NCI-H345 treated with DMSO at 0.1 percent for 48 hours (cell line): ENCODE results near the gene GSG1L.

Experiments
- DNase-seq: peaks from one replicate; lab custom pipeline; 2025; ENCODE audit not compliant: unreplicated experiment; lab: John Stamatoyannopoulos, UW

Gene GSG1L

DNA sequence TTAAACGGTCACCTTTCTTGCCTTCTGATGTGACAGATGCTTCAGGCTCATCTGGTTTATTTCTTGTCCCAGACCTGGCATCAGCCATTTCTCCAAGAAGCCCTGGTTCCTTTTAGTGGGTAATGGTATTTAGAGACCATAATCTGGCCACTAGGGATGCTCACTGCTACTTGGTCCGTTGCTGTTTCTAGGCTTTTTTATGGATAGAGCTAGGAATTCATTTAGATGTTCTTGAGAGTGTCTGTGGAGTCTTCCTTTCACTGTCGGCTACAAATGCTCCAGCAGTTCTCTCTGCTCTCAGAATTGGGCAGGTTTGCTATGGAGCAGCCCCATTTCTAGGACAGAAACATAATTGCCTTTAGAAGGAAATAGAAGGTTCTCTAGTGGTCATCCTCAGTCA lies 299.1 kb downstream of the GSG1L start:
- no peak for DNase-seq

DNA sequence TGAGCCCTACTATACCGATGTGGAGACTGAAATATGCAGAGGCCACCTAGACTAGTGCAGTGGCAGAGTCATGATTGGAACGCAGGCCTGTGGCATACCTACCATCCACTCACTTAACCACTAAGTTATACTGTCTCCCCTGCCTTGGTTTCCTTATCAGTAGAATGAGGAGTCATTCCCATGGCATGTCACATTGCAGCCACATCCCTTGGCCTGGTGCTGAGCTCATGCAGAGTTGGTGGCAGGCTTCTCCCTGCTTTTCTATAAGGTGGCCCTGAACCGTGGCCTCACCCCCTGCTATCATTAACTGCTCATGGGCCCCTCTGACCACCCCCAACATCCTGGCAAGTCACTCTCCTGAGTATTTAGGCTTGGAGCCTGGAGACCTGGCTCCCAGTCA lies 301.1 kb downstream of the GSG1L start:
- no peak for DNase-seq

DNA sequence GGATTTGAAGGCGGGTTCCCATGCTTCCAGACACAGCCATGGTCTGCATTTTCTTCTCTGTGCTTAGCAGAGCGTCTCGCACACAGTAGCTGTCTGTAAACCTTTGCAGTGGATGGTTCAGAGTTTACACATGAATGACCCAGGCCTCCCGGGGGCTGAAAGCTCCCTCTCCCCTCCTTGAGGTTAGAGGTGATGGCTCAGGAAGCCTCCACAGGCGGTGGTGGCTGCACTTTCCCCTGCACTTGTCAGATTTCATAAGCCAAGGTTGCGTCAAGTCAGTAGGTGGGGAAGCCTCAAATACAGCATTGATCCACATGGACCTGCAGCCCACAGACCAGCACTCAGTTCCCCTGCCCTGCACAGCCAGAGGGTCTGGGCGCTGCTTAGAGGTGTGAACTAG lies 301.7 kb downstream of the GSG1L start:
- DNase-seq, result no peak

DNA sequence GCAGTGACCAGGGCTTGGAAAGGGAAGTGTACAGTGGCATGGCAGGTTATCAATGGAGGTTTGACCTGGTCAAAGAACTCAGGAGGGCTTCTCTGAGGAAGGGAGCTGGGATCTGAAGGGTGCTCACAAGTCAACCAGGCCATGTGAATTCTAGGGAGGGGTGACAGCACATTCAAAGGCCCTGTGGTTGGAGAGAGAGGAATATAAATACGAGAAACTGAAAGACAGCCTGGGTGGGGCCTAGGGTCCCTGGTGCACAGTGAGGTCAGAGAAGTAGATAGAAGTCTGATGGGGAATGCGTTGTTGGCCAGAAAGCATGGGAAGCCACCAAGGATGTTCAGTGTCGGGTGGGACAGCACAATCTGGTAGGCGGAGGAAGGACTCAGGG lies 302.7 kb downstream of the GSG1L start:
- DNase-seq, result no peak

DNA sequence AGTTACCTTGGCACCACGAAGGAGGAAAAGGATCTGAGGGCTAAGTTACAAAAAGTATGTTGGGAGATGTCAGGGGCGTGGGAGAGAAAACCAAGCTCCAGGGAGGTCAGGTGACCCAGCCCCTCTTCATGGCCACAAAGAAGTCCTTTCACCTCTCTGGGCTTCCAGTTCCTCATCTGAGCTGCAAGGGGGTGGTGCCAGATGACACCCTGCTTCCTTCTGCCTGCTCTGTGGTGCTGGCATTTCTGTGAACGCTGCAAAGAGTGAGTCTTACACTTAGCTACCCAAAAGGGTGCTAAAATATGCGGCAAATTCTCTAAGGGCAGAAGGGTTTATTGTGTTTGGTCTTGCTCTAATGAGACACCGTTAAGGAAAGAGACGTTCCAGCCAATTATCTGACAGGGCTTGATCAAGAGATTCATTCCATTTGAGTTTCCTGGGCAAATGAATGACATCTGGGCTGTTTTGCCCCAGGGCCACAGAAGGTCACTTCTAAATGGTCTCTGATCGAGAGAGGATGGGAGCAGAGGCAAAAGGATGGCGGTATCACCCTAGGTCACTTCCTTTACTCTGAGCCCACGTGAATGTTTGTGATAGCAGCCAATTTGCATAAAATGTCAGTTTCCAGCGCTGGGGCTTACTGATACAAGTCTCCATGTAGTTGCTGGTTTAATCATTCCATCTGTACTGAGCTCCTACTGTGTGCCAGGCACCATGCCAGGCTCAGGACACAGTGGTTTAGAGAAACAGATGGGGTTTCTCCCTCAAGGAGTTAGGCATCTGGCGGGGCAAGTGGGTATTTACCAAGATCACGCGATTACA lies 303.3 kb downstream of the GSG1L start:
- no peak for DNase-seq

DNA sequence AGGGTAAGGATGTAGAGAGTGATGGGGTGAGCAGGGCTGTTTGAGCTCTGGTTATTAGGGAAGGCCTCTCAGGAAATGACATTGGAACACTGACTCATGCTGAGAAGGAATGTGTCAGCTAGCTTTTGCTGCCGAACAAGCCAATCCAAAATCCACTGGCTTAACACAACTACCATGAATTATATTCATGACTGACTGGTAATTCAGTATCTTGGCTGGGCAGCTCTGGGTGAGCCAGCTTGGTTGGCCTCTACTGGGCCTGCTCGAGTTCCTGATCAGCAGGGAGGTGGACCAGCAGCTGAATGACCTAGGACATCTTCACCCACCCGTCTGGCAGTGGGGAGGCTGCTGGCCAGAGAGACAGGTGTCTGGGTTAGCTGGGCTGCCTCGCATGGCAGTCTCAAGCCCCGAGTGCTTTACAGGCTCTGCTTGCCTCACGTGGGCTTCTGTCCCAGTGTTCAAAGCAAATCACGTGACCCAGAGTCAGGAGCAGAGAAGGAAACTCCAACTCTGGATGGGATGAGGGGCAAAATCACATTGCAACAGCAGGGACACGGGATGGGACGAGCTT lies 304.1 kb downstream of the GSG1L start:
- no peak for DNase-seq

DNA sequence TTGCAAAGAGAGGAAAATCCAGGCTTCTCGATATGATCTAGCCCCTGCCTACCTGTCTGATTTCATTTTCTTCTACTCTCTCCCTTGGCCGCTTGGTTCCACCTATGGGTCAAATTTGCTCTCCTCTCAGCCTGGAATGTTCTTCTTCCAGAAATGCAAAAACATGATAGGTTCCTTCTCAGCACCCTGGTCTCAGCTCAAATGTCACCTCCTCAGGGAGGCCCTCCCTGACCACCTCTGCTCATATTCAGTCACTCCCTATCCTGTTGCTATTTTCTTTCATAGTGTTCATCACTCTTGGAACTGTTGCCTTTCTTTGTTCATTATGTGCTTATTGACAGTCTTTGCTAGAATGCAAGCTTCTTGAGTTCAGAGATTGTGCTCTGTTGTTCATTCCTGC lies 305.0 kb downstream of the GSG1L start:
- DNase-seq, result no peak

DNA sequence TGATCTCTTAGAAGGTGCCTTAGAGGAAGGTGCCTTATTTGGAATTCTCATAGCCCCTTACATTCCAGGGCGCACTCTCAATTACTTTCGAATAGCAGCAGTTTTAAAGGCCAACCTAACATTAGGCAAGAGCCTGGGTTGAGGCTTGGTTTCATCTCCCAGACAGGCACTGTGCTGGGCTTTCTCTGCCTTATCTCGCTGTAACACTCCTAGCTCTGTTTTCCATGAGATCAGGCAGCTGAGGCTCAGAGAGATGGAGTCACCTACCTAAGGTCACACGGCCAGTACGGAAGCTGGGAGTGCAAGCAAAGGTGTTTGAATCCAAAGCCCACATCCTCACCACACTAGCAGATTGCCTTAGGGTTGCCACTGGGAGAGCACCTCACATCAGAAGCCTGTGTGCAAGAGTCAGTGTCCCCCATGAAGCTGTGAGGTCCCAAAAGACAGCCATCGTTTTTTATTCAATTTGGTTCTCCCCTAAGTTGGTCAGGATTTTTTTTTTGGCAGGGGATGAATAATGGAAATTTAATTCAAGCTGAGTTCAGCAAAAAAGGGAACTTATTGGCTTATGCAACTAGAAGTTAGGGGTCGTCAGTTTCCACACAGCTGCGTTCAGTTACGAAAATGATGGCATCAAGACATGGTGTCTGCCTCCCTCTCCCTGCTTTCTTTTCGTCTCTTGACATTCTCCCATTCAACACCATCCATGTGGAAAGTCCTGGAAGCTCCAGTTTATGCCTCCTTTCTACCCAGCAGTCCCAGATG lies 307.1 kb downstream of the GSG1L start:
- no peak for DNase-seq

DNA sequence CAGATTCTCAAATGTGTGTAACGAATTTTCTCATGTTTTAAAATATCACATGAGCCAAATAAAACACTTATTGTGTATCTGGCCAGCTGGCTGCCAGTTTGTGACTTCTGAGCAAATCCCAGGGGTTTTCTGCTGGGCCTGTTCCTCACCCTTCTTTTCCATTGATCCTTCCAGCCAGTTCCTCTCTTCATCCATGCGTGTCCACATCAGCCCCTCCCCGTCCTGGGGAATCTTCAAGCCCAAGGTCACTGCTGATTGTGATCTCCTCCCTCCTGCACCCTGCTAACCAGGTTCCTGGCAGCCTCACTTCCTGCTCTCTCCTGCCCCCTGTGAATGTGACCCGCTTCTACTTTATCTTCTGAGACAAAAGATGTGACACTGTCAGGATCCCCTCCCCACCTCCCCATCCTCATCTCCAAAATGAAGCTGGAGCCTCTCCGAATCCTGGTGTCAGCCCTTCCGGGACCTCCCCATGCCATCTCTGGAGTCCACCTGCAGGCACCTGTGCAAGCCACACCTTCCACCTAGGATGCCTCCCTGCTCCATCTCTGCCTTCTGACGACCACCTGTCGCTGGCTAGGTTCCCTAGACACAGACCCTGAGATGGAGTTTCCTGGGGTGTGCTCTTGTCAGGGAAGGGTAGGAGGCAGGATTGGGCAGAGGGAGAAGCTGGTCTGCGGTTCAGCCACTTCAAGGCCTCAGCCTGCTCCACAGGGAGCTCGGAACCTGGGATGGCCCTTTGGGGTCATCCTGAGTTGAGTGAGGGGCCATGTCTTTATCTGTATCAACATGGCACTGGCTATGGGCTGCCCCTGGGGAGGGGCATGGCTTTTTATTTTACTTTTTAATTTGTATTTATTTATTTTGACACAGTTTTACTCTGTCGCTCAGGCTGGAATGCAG lies 308.5 kb downstream of the GSG1L start:
- DNase-seq, result no peak

DNA sequence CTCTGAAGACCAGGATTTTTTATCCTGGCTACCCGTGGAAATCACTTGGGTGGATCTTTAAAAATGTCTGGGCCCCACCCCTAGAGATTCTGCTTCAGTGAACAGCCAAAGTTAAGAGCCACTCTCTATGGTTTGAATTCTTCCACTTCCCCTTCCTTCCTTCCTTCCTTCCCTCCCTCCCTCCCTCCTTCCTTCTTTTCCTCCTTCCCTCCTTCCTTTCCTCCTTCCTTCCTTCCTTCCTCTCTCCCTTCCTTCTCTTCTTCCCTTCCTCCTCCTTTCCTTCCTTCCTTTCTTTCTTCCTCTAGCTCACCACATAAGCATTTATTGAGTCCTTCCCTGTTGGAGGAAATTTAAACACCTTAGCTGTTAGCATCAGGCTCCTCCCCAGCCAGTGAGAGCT lies 310.0 kb downstream of the GSG1L start:
- no peak for DNase-seq

DNA sequence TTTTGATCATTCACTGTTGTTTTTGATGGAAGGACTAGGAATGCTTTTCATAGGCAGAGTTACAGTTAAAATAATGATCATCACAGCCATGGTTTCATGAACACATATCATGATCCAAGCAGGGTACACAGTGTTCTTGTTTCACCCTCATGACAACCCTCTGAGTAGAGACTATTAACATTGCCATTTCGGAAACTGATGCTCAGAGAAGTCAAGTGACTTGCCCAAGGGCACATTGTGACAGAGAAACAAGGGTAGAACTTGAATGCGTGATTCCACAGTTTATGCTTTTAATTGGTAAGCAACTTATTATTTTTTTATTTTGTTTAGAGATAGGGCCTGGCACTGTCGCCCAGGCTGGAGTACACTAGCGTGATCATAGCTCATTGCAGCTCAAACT lies 311.3 kb downstream of the GSG1L start:
- DNase-seq, result no peak

DNA sequence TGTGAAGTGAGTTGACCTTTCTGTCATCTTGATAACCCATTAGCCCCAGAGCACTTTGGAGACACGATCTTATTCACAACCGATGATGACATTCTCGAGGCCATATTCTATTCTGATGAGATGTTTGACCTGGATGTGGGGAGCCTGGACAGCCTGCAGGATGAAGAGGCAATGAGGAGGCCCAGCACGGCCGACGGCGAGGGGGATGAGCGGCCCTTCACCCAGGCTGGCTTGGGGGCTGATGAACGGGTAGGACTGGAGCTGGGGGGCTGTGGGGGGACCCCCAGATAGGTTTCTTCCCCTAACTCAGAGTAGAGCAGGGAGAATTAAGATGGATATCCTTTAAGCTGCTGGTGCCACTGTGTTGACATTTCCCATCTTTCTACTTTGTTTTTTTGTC lies 311.8 kb downstream of the GSG1L start:
- DNase-seq, result no peak

DNA sequence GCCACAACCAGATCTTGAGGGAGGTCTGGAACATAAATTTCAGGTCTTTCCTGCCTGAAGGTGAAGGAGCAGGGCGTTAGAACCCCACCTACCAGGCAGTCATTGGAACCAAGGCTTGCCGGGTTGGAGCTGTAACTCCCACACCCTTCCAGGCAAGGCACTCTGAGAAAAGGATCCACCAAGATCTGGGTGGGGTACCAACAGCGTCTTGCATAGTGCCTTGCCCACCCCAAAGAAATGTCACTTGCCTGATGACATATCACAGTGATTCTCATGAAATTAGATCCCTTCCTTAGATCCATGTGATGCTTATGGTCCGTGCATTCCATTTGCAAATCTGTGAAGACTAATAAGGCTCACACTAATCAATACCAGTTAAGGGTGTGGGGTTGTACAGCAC lies 312.3 kb downstream of the GSG1L start:
- no peak for DNase-seq

DNA sequence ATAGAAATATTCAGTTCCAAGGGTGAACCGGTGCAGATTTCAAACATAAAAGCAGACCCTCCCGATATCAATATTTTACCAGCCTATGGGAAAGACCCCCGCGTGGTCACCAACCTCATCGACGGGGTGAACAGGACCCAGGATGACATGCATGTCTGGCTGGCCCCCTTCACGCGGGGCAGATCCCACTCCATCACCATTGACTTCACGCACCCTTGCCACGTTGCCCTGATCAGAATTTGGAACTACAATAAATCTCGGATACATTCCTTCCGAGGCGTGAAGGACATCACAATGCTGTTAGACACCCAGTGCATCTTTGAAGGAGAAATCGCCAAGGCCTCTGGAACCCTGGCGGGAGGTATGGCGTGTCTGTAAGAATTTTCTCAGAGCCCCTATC lies 313.6 kb downstream of the GSG1L start:
- no peak for DNase-seq

DNA sequence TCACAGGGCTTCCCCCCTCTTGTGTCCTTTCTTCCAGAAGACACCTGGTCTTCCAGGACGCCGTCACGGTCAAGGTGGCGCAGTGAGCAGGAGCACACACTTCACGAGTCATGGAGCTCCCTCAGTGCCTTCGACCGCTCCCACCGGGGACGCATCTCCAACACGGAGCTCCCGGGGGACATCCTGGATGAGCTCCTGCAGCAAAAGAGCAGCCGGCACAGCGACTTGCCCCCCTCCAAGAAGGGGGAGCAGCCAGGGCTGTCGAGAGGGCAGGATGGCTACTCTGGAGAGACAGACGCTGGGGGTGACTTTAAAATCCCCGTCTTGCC lies 314.0 kb downstream of the GSG1L start:
- no peak for DNase-seq

DNA sequence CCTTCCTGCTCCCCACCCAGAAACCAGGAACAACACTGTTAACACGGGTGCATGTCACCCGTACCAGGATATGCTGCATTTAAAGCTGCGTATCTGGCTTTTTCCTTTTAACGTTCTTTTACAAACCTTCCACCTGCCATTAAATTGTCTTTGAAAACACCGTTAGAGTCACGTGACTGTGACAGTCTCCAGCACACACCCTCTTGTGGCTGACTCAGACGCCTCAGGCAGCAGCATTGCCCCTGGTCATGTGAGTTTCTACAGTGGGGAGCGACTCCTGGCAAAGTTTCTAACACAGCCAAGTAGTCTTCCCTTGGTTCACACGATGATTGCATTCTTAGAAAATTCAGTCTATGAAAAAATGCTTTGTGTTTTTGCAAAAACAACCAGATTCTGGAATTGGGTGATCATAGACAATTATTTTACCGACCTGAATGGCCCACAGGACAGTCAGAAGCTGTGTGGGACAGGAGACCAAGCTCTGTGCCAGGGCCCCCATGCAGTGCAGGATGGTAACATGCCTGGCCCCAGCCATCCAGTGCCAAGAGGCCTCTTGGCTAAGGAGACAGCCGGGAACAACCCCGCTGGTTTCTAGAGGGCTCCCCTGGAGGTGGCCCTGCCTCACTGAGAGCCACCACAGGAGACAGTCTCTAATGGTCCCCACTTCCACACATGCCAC lies 314.5 kb downstream of the GSG1L start:
- DNase-seq, result no peak

DNA sequence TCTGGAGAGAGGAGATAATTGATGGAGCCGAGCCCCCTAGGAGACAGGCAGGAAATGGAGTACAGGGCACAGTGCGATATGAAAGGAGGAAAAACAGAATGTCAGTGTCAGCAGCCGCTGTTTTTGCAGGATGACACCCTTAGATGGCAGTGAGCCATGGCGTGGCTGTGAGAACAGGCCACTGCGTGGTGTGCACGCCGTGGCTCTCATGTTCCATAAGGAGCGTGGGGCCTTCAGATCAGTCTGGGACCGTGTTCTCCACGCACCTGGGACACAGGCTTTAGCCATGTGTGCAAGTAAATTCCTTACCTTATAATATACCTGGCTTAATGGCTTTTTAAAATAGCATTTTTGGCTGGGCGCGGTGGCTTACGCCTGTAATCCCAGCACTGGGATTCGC lies 315.6 kb downstream of the GSG1L start:
- DNase-seq, result no peak

DNA sequence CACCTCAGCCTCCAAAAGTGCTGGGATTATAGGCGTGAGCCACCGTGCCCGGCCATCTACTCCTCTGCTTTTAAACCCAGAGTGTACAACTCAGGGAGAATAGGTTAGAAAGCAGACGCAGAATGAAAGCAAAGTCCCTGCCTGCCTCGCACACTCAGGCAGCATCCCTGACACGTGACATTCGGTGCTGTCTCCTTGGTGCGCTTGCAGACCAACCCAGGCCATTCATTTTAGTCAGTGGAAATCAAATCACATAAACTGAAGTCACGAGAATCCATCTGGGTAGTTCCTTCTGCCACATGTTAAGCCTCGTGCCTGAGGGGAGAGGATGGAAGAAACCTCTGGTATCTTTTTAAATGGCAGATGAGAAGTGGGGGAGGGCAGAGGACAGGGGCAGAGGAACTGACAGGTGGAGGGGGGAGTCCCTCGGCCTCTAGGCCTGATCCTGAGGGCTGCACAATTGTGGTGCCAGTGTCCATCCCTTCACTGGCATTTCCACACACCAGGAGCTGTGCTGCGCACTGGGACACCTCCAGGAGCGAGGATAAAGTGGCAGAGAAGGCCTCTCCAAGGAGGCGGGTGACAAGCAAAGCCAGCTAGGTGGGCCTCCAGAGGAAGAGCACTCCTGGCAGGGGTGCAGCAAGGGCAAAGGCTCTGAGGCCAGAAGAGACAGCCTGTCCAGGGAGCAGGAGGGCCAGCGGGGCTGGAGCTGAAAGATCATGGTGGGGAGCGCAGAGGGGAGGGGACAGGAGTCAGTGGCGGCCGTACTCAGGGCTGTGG lies 317.2 kb downstream of the GSG1L start:
- DNase-seq, result no peak

DNA sequence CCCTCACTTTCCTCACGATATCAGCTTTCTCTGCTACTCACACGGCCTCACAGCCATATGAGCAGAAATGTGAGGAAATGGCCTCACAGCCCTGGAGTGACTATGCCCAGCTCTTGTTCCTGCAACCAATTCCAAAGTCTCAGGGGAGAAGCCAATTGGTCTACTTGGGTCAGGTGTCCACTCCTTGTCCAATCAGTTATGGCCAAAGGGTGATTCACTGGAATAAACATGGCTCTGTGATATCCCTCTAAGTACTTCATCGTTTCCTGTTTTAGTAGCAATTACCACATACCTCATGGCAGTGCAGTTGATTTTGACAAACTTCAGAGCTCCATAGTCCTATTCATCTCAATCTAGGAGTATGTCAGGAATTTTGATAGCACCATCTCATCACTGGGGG lies 318.2 kb downstream of the GSG1L start:
- no peak for DNase-seq

DNA sequence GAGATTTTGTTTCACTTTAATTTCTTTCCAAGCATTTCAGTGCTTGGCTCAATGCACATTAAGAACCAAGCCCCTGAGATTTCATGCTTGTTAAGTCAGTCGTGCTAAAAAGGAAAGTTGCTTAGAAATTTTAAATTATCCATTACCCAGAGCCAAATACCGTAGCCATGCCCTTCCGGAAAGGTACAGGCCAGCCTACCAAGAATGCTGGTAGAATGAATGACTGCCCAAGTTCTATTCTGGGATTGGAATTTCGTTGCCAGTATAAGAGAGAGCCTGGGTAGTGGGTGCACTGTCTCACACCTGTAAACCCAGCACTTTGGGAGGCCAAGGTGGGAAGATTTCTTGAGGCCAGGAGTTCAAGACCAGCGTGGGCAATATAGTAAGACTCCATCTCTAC lies 319.6 kb downstream of the GSG1L start:
- no peak for DNase-seq
